Measurements from ENCODE around the gene TENM3. TPM values are rescaled to one million over a fixed set of nuclear protein-coding genes. Genes with fewer than 3 reads are reported as not detected.
"Not testable (repeated sequence)": the region's sequence is repeated elsewhere in the genome, so short reads cannot be mapped to it uniquely, and the experiment has no call there.

Gene TENM3
- 29.4 TPM for polyA plus RNA-seq (2013, experiment 1 of 2; ENCODE audit: insufficient read length)
- polyA plus RNA-seq (2013, experiment 2 of 2; ENCODE audit: insufficient read length), result 32.4 TPM

DNA sequence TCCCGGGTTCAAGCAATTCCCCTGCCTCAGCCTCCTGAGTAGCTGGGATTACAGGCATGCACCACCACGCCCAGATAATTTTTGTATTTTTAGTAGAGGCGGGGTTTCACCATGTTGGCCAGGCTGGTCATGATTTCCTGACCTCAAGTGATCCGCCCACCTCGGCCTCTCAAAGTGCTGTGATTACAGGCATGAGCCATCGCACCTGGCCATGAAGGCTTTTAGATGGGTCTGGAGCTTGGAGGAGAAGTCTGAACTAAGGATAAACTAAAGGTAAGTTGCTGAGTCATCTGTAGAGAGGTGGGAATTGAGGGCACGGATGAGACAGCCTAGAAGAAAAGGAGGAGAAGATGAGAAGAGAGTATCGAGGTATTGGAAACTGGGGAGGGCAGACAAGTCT is at the start of gene TENM3:
TENM3 (plus strand) TSS at position 199 of the 400 bp plus-strand sequence. CDS start 80,619 bp downstream, outside the sequence.
- not testable (repeated sequence) for DNase-seq

DNA sequence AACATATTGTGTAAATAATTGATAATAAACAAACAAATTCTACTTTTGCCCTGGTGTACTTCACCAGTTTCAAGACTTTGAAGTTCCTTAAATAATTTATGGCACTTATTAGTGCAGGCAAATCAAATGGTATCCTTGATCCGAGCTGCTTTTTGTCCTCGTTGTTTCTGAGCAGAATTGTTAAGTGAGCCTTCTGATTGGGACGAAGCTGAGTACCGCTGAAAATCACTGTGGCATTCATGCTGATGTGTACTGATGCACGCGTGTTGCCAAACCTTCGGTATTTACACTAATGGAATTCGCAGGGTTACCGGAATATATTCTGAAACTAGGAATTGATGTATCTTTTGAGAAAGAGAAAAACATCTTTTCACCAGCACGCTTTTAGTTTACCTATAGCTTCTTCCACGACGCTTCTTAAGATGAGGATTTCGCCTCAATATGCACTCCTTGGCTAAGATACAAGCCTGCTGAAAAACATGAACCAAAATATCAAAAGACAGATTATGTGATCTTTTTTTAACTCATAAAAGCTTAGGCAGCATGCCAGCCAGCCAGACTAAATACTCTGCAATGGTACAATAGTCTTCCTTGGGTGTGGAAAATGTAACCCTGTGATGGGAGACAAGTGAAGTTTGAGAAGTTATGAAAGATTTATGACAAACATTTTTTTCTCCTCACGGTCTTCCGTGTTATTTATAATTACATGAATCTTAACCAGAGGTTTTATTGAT is 48.9 kb upstream of the TENM3 start:
- DNase-seq, result no peak

DNA sequence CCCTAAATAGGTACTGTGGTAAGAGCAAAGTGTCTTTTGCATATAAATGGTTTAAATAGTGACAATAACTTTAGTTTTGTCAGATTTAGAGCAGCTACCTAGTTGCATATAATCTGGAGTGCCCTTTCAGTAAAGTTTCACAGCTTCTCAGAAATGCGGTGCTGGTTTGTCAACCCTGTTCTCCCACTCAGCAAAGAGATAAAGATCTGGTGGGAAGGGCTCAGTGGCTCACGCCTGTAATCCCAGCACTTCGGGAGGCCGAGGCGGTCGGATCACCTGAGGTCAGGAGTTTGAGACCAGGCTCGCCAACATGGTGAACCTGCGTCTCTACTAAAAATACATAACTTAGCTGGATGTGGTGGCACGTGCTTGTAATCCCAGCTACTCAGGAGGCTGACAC is 45.6 kb upstream of the TENM3 start:
- no peak for DNase-seq

GRCh38 chr4:182201871-182202270 is 41.3 kb upstream of the TENM3 start:
- no peak for DNase-seq

- DNase-seq, result no peak
Measured at GRCh38 chr4:182202650-182203049, 40.6 kb upstream of the TENM3 start.

DNA sequence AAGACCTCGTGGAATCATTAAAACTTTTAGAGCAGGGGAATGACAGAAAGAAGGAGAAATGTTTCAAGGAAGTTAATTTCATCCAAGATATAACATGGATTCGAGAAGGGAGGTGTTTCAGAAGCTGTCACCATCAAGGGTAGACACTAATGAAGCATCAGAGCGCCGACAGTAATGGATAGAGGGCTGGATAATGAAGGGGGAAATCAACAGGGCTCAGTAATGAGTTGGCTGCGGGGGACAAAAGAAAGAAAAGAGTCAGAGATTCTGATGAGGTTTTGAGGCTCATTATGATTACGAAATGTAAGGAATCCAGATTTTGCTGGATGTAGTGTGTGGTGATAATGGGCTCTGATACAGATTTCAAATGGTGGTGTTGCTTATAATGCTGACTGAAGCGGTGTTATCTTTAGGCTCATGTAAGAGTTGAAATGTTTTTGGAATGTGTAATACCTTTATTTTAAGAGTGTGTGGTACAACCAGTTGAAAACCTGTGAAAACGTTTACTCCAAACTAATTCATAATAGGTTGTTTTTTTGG is 39.3 kb upstream of the TENM3 start:
- no peak for DNase-seq

- no peak for DNase-seq
Measured at GRCh38 chr4:182205306-182205705, 37.9 kb upstream of the TENM3 start.

DNA sequence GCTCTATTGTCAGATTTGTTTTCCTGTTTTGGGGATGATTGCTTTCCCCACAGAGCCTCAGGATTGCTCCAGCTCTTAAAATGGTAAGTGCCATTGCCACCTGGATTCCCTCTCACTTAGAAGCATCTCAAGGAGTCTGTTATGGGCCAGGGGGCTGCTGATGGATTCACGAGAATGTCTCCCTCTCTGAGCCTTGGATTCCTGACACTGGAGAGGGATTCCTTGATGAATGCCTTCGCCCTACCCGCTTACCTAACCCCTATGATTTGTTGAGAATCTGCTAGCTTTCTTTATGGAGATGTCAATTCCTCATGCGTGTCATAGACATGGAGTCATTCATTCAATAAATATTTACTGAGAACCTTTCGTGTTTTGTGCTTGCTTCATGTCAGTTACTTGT is 36.9 kb upstream of the TENM3 start:
- DNase-seq, result no peak

- no peak for DNase-seq
Measured at GRCh38 chr4:182206916-182207315, 36.3 kb upstream of the TENM3 start.

- peak; percentile 81 for DNase-seq
Measured at GRCh38 chr4:182207830-182208396, 35.3 kb upstream of the TENM3 start.

GRCh38 chr4:182208526-182209050 is 34.6 kb upstream of the TENM3 start:
- DNase-seq, result no peak

- DNase-seq, result no peak
Measured at GRCh38 chr4:182212211-182212761, 30.9 kb upstream of the TENM3 start.

- peak; percentile 42 for DNase-seq
Measured at GRCh38 chr4:182213004-182213403, 30.2 kb upstream of the TENM3 start.

GRCh38 chr4:182215148-182215547 is 28.1 kb upstream of the TENM3 start:
- no peak for DNase-seq

- no peak for DNase-seq
Measured at GRCh38 chr4:182216005-182216404, 27.2 kb upstream of the TENM3 start.

- peak; percentile 47 for DNase-seq
Measured at GRCh38 chr4:182219411-182220056, 23.7 kb upstream of the TENM3 start.

GRCh38 chr4:182221987-182222386 is 21.2 kb upstream of the TENM3 start:
- no peak for DNase-seq

- DNase-seq, result no peak
Measured at GRCh38 chr4:182222766-182223165, 20.4 kb upstream of the TENM3 start.

DNA sequence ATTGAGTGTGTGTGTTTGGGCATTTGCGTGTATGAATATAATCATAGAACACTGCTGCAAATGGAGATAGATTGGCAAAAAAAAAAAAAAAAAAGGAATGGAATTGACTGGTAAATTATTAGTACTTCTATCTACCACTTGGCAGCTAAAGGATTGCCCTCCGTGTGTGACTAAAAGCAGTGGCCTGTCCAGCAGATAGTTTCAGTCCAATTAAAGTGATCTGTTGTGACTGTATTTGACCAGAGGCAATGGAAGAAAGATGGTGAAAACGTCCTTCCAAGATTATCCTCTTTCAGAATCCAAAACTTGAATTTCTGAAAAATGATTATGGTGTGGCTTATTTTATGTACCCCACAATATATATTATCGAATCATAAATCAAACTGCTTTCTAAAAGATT is 19.5 kb upstream of the TENM3 start:
- no peak for DNase-seq

DNA sequence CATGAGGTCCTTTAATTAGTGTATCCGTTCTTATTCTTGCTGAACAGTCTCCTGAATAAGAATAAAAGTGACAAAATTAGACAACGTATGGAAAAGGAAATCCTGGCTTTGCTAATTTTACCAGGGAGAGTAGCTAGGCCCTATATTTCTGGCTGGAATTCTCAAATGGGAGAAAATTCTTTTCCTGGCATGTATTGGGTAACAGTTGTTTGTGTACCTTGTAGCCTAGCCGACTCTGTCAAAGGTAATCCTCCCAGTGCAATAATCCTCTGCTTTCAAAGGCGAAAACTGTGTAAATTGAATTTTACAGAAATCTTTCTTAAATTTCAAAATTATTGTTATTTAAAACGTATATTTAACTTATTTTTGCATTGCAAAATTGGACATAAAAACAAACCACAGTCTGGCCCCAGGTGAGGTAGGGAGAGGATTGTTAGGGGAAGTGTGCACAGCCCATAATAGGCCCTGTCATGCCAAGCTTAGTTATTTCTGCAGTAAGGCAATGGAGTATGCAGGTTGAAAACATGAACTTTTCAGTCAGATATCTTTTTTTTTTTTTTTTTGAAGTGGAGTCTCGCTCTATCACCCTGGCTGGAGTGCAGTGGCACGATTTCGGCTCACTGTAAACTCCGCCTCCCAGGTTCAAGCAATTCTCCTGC is 18.9 kb upstream of the TENM3 start:
- no peak for DNase-seq

GRCh38 chr4:182225257-182225852 is 17.8 kb upstream of the TENM3 start:
- DNase-seq, result no peak

GRCh38 chr4:182227611-182228010 is 15.6 kb upstream of the TENM3 start:
- DNase-seq, result no peak
